SK-N-SH (cell line): ENCODE data around the gene DMD. TPM values are rescaled to one million over a fixed set of nuclear protein-coding genes. Genes with fewer than 3 reads are reported as not detected.

Source experiments
- CTCF ChIA-PET: fragments of 300-600, 350-600 bp; formaldehyde crosslinking; extraction: SDS; loops from one replicate; lab custom pipeline; 2021; lab: Yijun Ruan, JAX
- POLR2A ChIA-PET: fragments of 350-600 bp; sonication (Branson Sonifier 250); formaldehyde crosslinking; extraction: SDS; loops from one replicate; lab custom pipeline; 2020; ENCODE audit warnings: antibody characterized with exemption, inconsistent platforms; lab: Yijun Ruan, JAX
- DNase-seq: peaks from one replicate; pipeline ENCODE4 v3.0.0; 2012
- H2AFZ ChIP-seq: fragments of 200-600 bp; sonication (generic); 2 replicates; pipeline ENCODE4 v1.8.1; 2016; ENCODE audit warnings: antibody characterized with exemption, mild to moderate bottlenecking, low read depth
- H3F3A ChIP-seq: fragments of 200-600 bp; sonication (generic); replicated peaks from 2 replicates; pipeline ENCODE3; 2016; ENCODE audit warnings: antibody characterized with exemption, mild to moderate bottlenecking; ENCODE audit not compliant: insufficient read depth
- H3K27ac ChIP-seq, 2 experiments: fragments of 200-500 bp in 1 of 2; fragments of 200-600 bp in 1 of 2; sonication (Bioruptor generic) in 1 of 2; sonication (generic), shearing (Covaris generic) in 1 of 2; 2 replicates each; pipeline versions ENCODE4 v1.5.1 to v1.6.1; 2014 to 2016; ENCODE audit warnings: low read depth in 2 of 2, inconsistent platforms in 1 of 2, low read length in 1 of 2, mild to moderate bottlenecking in 1 of 2, mixed read lengths in 1 of 2
- H3K27me3 ChIP-seq: fragments of 200-600 bp; sonication (generic), shearing (Covaris generic); 2 replicates; pipeline ENCODE4 v1.6.1; 2016; ENCODE audit warnings: mixed run types; ENCODE audit not compliant: insufficient read depth
- H3K36me3 ChIP-seq, 2 experiments: fragments of 200-500 bp in 1 of 2; fragments of 200-600 bp in 1 of 2; sonication (Bioruptor generic) in 1 of 2; sonication (generic) in 1 of 2; replicated peaks in 1 of 2; 2 replicates each; pipeline versions ENCODE3 to v1.5.1; 2014 to 2016; ENCODE audit warnings: low read length in 1 of 2, mild to moderate bottlenecking in 1 of 2; ENCODE audit not compliant: insufficient read depth in 2 of 2, control insufficient read depth in 1 of 2
- H3K4me1 ChIP-seq, 2 experiments: fragments of 200-500 bp in 1 of 2; fragments of 200-600 bp in 1 of 2; sonication (Bioruptor generic) in 1 of 2; sonication (generic), shearing (Covaris generic) in 1 of 2; 2 replicates each; pipeline versions ENCODE4 v1.5.1 to v1.6.1; 2014 to 2016; ENCODE audit warnings: low read depth in 1 of 2, low read length in 1 of 2, mixed run types in 1 of 2; ENCODE audit not compliant: insufficient read depth in 2 of 2, control insufficient read depth in 1 of 2
- H3K4me2 ChIP-seq: fragments of 200-600 bp; sonication (generic), shearing (Covaris generic); 2 replicates; pipeline ENCODE4 v1.6.1; 2017; ENCODE audit warnings: mixed run types
- H3K4me3 ChIP-seq, 2 experiments: fragments of 200-500 bp in 1 of 2; fragments of 200-600 bp in 1 of 2; sonication (Bioruptor generic) in 1 of 2; sonication (generic), shearing (Covaris generic) in 1 of 2; 2 replicates each; pipeline versions ENCODE4 v1.5.1 to v1.8.1; 2014 to 2016; ENCODE audit warnings: low read depth in 2 of 2, inconsistent platforms in 1 of 2, low read length in 1 of 2, mild to moderate bottlenecking in 1 of 2, mixed read lengths in 1 of 2, moderate library complexity in 1 of 2
- H3K79me2 ChIP-seq: fragments of 200-600 bp; sonication (generic); 2 replicates; pipeline ENCODE4 v1.8.1; 2017; ENCODE audit warnings: mild to moderate bottlenecking; ENCODE audit not compliant: insufficient read depth
- H3K9ac ChIP-seq: fragments of 200-600 bp; sonication (generic); 2 replicates; pipeline ENCODE4 v1.6.1; 2017; ENCODE audit warnings: mixed run types
- H3K9me2 ChIP-seq: fragments of 200-600 bp; sonication (generic); 2 replicates; pipeline ENCODE4 v1.6.1; 2017; ENCODE audit warnings: mixed run types
- H3K9me3 ChIP-seq: fragments of 200-600 bp; sonication (generic); 2 replicates; pipeline ENCODE4 v1.6.1; 2017; ENCODE audit warnings: mixed run types, mild to moderate bottlenecking, moderate library complexity
- H4K20me1 ChIP-seq: fragments of 200-600 bp; sonication (generic); 2 replicates; pipeline ENCODE4 v1.6.1; 2017; ENCODE audit warnings: mild to moderate bottlenecking, mixed run types; ENCODE audit not compliant: insufficient read depth
- EZH2phosphoT487 ChIP-seq: fragments of 200-600 bp; sonication (generic); IDR thresholded peaks from 2 replicates; pipeline ENCODE4 v1.6.1; 2017; ENCODE audit warnings: low read depth, mixed run types, mild to moderate bottlenecking, antibody characterized with exemption, moderate library complexity, borderline replicate concordance
- FOXM1 ChIP-seq: IDR thresholded peaks from 2 replicates; pipeline ENCODE4 v1.4.0; 2012; ENCODE audit warnings: low read depth, mild to moderate bottlenecking
- GATA2 ChIP-seq: sonication (generic); formaldehyde crosslinking; IDR thresholded peaks from 2 replicates; pipeline ENCODE4 v1.5.0; 2020; ENCODE audit warnings: mild to moderate bottlenecking, missing genetic modification reagents
- JUND ChIP-seq: IDR thresholded peaks from 2 replicates; pipeline ENCODE4 v1.4.0; 2012
- NFIC ChIP-seq: IDR thresholded peaks from 2 replicates; pipeline ENCODE4 v1.4.0; 2012; ENCODE audit warnings: borderline replicate concordance
- RAD21 ChIP-seq: IDR thresholded peaks from 2 replicates; pipeline ENCODE4 v1.6.1; 2012; ENCODE audit warnings: mild to moderate bottlenecking, low read length
- RXRA ChIP-seq: IDR thresholded peaks from 2 replicates; pipeline ENCODE4 v1.4.0; 2012; ENCODE audit warnings: low read depth, mild to moderate bottlenecking, borderline replicate concordance
- SMC3 ChIP-seq: IDR thresholded peaks from 2 replicates; pipeline ENCODE4 v1.6.1; 2012; ENCODE audit warnings: low read depth, low read length, improper control_type of control experiment
- TAF1 ChIP-seq: IDR thresholded peaks from 2 replicates; pipeline ENCODE4 v1.6.1; 2012; ENCODE audit warnings: low read depth, mild to moderate bottlenecking, low read length, moderate library complexity, borderline replicate concordance
- TCF12 ChIP-seq: IDR thresholded peaks from 2 replicates; pipeline ENCODE4 v1.4.0; 2012
- TEAD4 ChIP-seq: IDR thresholded peaks from 2 replicates; pipeline ENCODE4 v1.4.0; 2012; ENCODE audit warnings: mild to moderate bottlenecking, borderline replicate concordance; ENCODE audit not compliant: insufficient read depth
- WGBS: methylation state at CpG from one replicate; pipeline ENCODE4 v1.1.6; 2017; ENCODE audit warnings: low lambda C conversion rate; 5-methylcytosine and 5-hydroxymethylcytosine counted together
- polyA plus RNA-seq, 3 experiments: library from polyadenylated mRNA; depleted of rRNA; stranded (reverse); fragments of >200 nt; gene quantifications; 2 replicates each; pipeline ENCODE4 v1.2.3, GENCODE V29; 2012
- TF ChIP-seq, protein P1 (sequence below): IDR thresholded peaks from 2 replicates; pipeline ENCODE4 v1.4.0; 2012; ENCODE audit warnings: low read depth
- TF ChIP-seq, protein P2 (sequence below): fragments of 200-600 bp; sonication (generic); IDR thresholded peaks from 2 replicates; pipeline ENCODE4 v1.6.1; 2017; ENCODE audit warnings: antibody characterized with exemption, mild to moderate bottlenecking, moderate library complexity
- TF ChIP-seq, protein P3 (sequence below): fragments of 150-350 bp; IDR thresholded peaks from 2 replicates; pipeline ENCODE4 v1.6.1; 2016; ENCODE audit warnings: mild to moderate bottlenecking, low read depth, low read length
- TF ChIP-seq, protein P4 (sequence below): fragments of 150-350 bp; IDR thresholded peaks from 2 replicates; pipeline ENCODE4 v1.6.1; 2017; ENCODE audit warnings: antibody characterized with exemption, low read length, low read depth, borderline replicate concordance

The DMD gene
- polyA plus RNA-seq, 1 of the 3 experiments (the other 2 are of a cell fraction) = 3.9 TPM

DNA sequence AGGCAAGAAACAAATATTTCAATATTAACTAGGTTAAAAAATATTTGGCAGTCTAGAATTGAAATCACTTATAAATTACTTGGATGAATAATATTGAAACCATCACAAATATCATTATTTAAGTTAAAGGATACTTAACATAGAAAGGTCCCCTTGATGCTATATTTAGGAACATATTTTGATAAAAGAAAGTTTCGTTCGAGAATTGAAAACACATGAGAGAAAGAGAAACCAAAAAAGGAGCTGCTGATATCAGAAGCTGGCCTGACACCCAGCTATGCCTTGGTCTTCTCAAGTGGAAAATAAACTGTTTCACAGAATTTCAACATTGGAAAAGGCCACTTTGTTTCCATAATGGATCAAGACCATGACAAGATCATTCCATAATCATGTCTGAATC lies 762.4 kb downstream of the DMD start (continued):
- TF ChIP-seq, protein P1, sequence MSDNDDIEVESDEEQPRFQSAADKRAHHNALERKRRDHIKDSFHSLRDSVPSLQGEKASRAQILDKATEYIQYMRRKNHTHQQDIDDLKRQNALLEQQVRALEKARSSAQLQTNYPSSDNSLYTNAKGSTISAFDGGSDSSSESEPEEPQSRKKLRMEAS = no peak
- TF ChIP-seq GATA2 (no peak), FOXM1 (no peak), TCF12 (no peak), EZH2phosphoT487 (no peak), RAD21 (no peak)

DNA sequence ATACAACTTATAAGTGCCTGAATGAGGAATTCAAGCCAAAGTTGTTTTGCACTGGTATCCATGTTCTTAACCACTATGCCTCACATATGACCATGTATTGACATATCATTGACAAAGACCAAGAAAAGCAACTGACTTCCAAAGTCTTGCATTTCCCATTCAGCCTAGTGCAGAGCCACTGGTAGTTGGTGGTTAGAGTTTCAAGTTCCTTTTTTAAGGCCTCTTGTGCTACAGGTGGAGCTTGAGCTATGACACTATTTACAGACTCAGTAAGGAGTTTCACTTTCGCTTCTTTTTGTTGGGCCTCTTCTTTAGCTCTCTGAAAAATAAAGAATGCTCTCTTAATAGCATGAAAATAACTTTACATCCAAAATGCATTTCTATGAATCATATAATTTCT lies 763.0 kb downstream of the DMD start:
- TF ChIP-seq JUND = no peak
- TF ChIP-seq RXRA = no peak
- TF ChIP-seq TAF1 = no peak
- no peak for TF ChIP-seq SMC3
- TF ChIP-seq NFIC = no peak
- TF ChIP-seq, protein P2, sequence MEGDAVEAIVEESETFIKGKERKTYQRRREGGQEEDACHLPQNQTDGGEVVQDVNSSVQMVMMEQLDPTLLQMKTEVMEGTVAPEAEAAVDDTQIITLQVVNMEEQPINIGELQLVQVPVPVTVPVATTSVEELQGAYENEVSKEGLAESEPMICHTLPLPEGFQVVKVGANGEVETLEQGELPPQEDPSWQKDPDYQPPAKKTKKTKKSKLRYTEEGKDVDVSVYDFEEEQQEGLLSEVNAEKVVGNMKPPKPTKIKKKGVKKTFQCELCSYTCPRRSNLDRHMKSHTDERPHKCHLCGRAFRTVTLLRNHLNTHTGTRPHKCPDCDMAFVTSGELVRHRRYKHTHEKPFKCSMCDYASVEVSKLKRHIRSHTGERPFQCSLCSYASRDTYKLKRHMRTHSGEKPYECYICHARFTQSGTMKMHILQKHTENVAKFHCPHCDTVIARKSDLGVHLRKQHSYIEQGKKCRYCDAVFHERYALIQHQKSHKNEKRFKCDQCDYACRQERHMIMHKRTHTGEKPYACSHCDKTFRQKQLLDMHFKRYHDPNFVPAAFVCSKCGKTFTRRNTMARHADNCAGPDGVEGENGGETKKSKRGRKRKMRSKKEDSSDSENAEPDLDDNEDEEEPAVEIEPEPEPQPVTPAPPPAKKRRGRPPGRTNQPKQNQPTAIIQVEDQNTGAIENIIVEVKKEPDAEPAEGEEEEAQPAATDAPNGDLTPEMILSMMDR = no peak
- TF ChIP-seq, protein P3, sequence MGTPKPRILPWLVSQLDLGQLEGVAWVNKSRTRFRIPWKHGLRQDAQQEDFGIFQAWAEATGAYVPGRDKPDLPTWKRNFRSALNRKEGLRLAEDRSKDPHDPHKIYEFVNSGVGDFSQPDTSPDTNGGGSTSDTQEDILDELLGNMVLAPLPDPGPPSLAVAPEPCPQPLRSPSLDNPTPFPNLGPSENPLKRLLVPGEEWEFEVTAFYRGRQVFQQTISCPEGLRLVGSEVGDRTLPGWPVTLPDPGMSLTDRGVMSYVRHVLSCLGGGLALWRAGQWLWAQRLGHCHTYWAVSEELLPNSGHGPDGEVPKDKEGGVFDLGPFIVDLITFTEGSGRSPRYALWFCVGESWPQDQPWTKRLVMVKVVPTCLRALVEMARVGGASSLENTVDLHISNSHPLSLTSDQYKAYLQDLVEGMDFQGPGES = no peak
- no peak for TF ChIP-seq RAD21
- TF ChIP-seq, protein P4, sequence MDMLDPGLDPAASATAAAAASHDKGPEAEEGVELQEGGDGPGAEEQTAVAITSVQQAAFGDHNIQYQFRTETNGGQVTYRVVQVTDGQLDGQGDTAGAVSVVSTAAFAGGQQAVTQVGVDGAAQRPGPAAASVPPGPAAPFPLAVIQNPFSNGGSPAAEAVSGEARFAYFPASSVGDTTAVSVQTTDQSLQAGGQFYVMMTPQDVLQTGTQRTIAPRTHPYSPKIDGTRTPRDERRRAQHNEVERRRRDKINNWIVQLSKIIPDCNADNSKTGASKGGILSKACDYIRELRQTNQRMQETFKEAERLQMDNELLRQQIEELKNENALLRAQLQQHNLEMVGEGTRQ = no peak
- TF ChIP-seq TEAD4 = no peak
- H3K9ac ChIP-seq = no peak overlapping the region
- ChIA-PET POLR2A (interaction anchor here (1.2 kb wide), 1 partner anchor 24 kb away, joined by 4 read pairs; no protein-coding TSS in a partner anchor), CTCF (interaction anchor here (1.2 to 1.5 kb wide), 3 partner anchors 16 to 40 kb away, joined by 3 to 5 read pairs (median 4); no protein-coding TSS in a partner anchor)
- no peak for DNase-seq
- no peak overlapping the region for H3K4me3 ChIP-seq
- peak overlapping the region; percentile 69 for H3K4me2 ChIP-seq
- peak overlapping the region; percentile 47; the same call in 1 of the 2 replicates for H2AFZ ChIP-seq
- H3K27ac ChIP-seq = peak overlapping the region in 1 of 2 experiments; percentile 47; a peak in 1 of 4 replicates
- no peaks in the 10 kb centered on the region for H3K79me2 ChIP-seq
- no peaks in the 10 kb centered on the region for H3K27me3 ChIP-seq
- no peaks in the 10 kb centered on the region for H3K9me2 ChIP-seq
- no peaks in the 10 kb centered on the region for H3F3A ChIP-seq
- H4K20me1 ChIP-seq = no peaks in the 10 kb centered on the region
- WGBS = 7% methylated on average over 1 of the region's 1 CpG
- H3K9me3 ChIP-seq = no peaks in the 10 kb centered on the region
- no peaks in the 10 kb centered on the region for H3K36me3 ChIP-seq
- no peaks in the 10 kb centered on the region for H3K4me1 ChIP-seq
